ENCODE measurements around the gene PHRF1.

The PHRF1 gene

GRCh38 chr11:575996-576768 is at the start of gene PHRF1:
Gene PHRF1, plus strand, starts transcription at chr11:576470. Its CDS starts 5,043 bp downstream, at chr11:581513.
- Histone ChIP-seq H3K4me1 (ENCODE audit: control insufficient read depth, insufficient read depth, low read length, unreplicated experiment) (peaks cover 34% of the 10 kb centered on the region), H3K27me3 (ENCODE audit: insufficient read depth, low read length) (no peaks in the 10 kb centered on the region), H3K36me3 (ENCODE audit: insufficient read depth, low read length) (no peaks in the 10 kb centered on the region), H3K27ac (ENCODE audit: low read depth, low read length) (peak within 1 kb of the TSS; percentile 94), H3K79me2 (ENCODE audit: control insufficient read depth, insufficient read depth, low read length, unreplicated experiment) (peaks cover 46% of the 10 kb centered on the region), H3K4me3 (ENCODE audit: low read depth, low read length) (peak within 1 kb of the TSS; percentile 97), H2AFZ (ENCODE audit: low read length, unreplicated experiment) (peak within 1 kb of the TSS; percentile 87)

GRCh38 chr11:528166-528814 is 48.0 kb upstream of the PHRF1 start:
- H2AFZ ChIP-seq (ENCODE audit: low read length, unreplicated experiment) = no peak overlapping the region
- no peaks in the 10 kb centered on the region for H3K27me3 ChIP-seq (ENCODE audit: insufficient read depth, low read length)
- H3K27ac ChIP-seq (ENCODE audit: low read depth, low read length) = no peak overlapping the region
- H3K79me2 ChIP-seq (ENCODE audit: control insufficient read depth, insufficient read depth, low read length, unreplicated experiment) = no peaks in the 10 kb centered on the region
- 0 out of 2 replicates have a peak, but pooled peaks cover 3% of the 10 kb centered on the region for H3K36me3 ChIP-seq (ENCODE audit: insufficient read depth, low read length)
- no peaks in the 10 kb centered on the region for H3K4me1 ChIP-seq (ENCODE audit: control insufficient read depth, insufficient read depth, low read length, unreplicated experiment)
- H3K4me3 ChIP-seq (ENCODE audit: low read depth, low read length) = no peak overlapping the region

GRCh38 chr11:528815-529727 is 47.2 kb upstream of the PHRF1 start:
- 0 out of 2 replicates have a peak, but pooled peaks cover 6% of the 10 kb centered on the region for H3K36me3 ChIP-seq (ENCODE audit: insufficient read depth, low read length)
- H2AFZ ChIP-seq (ENCODE audit: low read length, unreplicated experiment) = no peak overlapping the region
- H3K27me3 ChIP-seq (ENCODE audit: insufficient read depth, low read length) = no peaks in the 10 kb centered on the region
- H3K4me1 ChIP-seq (ENCODE audit: control insufficient read depth, insufficient read depth, low read length, unreplicated experiment) = no peaks in the 10 kb centered on the region
- H3K27ac ChIP-seq (ENCODE audit: low read depth, low read length) = no peak overlapping the region
- H3K79me2 ChIP-seq (ENCODE audit: control insufficient read depth, insufficient read depth, low read length, unreplicated experiment) = peaks cover 7% of the 10 kb centered on the region
- no peak overlapping the region for H3K4me3 ChIP-seq (ENCODE audit: low read depth, low read length)

GRCh38 chr11:529728-530411 is 46.4 kb upstream of the PHRF1 start:
- Histone ChIP-seq H3K27ac (ENCODE audit: low read depth, low read length) (no peak overlapping the region), H2AFZ (ENCODE audit: low read length, unreplicated experiment) (no peak overlapping the region), H3K27me3 (ENCODE audit: insufficient read depth, low read length) (no peaks in the 10 kb centered on the region), H3K4me1 (ENCODE audit: control insufficient read depth, insufficient read depth, low read length, unreplicated experiment) (no peaks in the 10 kb centered on the region), H3K79me2 (ENCODE audit: control insufficient read depth, insufficient read depth, low read length, unreplicated experiment) (peaks cover 15% of the 10 kb centered on the region), H3K4me3 (ENCODE audit: low read depth, low read length) (no peak overlapping the region), H3K36me3 (ENCODE audit: insufficient read depth, low read length) (0 out of 2 replicates have a peak, but pooled peaks cover 6% of the 10 kb centered on the region)

GRCh38 chr11:530960-531831 is 45.1 kb upstream of the PHRF1 start:
- H3K36me3 ChIP-seq (ENCODE audit: insufficient read depth, low read length) = 0 out of 2 replicates have a peak, but pooled peaks cover 6% of the 10 kb centered on the region
- no peak overlapping the region for H3K27ac ChIP-seq (ENCODE audit: low read depth, low read length)
- peaks cover 16% of the 10 kb centered on the region for H3K79me2 ChIP-seq (ENCODE audit: control insufficient read depth, insufficient read depth, low read length, unreplicated experiment)
- H3K4me1 ChIP-seq (ENCODE audit: control insufficient read depth, insufficient read depth, low read length, unreplicated experiment) = no peaks in the 10 kb centered on the region
- H2AFZ ChIP-seq (ENCODE audit: low read length, unreplicated experiment) = no peak overlapping the region
- H3K27me3 ChIP-seq (ENCODE audit: insufficient read depth, low read length) = no peaks in the 10 kb centered on the region
- no peak overlapping the region for H3K4me3 ChIP-seq (ENCODE audit: low read depth, low read length)

- no peak overlapping the region for H3K4me3 ChIP-seq (ENCODE audit: low read depth, low read length)
- no peaks in the 10 kb centered on the region for H3K4me1 ChIP-seq (ENCODE audit: control insufficient read depth, insufficient read depth, low read length, unreplicated experiment)
- H2AFZ ChIP-seq (ENCODE audit: low read length, unreplicated experiment) = no peak overlapping the region
- no peaks in the 10 kb centered on the region for H3K27me3 ChIP-seq (ENCODE audit: insufficient read depth, low read length)
- H3K79me2 ChIP-seq (ENCODE audit: control insufficient read depth, insufficient read depth, low read length, unreplicated experiment) = peaks cover 16% of the 10 kb centered on the region
- H3K36me3 ChIP-seq (ENCODE audit: insufficient read depth, low read length) = 0 out of 2 replicates have a peak, but pooled peaks cover 6% of the 10 kb centered on the region
- no peak overlapping the region for H3K27ac ChIP-seq (ENCODE audit: low read depth, low read length)
Measured at GRCh38 chr11:531919-532526, 44.2 kb upstream of the PHRF1 start.

GRCh38 chr11:532527-532985 is 43.7 kb upstream of the PHRF1 start:
- H3K27me3 ChIP-seq (ENCODE audit: insufficient read depth, low read length) = no peaks in the 10 kb centered on the region
- H3K79me2 ChIP-seq (ENCODE audit: control insufficient read depth, insufficient read depth, low read length, unreplicated experiment) = peaks cover 16% of the 10 kb centered on the region
- no peak overlapping the region for H2AFZ ChIP-seq (ENCODE audit: low read length, unreplicated experiment)
- 0 out of 2 replicates have a peak, but pooled peaks cover 6% of the 10 kb centered on the region for H3K36me3 ChIP-seq (ENCODE audit: insufficient read depth, low read length)
- peaks cover 2% of the 10 kb centered on the region for H3K4me1 ChIP-seq (ENCODE audit: control insufficient read depth, insufficient read depth, low read length, unreplicated experiment)
- H3K27ac ChIP-seq (ENCODE audit: low read depth, low read length) = no peak overlapping the region
- H3K4me3 ChIP-seq (ENCODE audit: low read depth, low read length) = no peak overlapping the region

- Histone ChIP-seq H3K27me3 (ENCODE audit: insufficient read depth, low read length) (no peaks in the 10 kb centered on the region), H3K4me1 (ENCODE audit: control insufficient read depth, insufficient read depth, low read length, unreplicated experiment) (peaks cover 7% of the 10 kb centered on the region), H3K27ac (ENCODE audit: low read depth, low read length) (no peak overlapping the region), H3K79me2 (ENCODE audit: control insufficient read depth, insufficient read depth, low read length, unreplicated experiment) (peaks cover 16% of the 10 kb centered on the region), H3K36me3 (ENCODE audit: insufficient read depth, low read length) (0 out of 2 replicates have a peak, but pooled peaks cover 6% of the 10 kb centered on the region), H2AFZ (ENCODE audit: low read length, unreplicated experiment) (no peak overlapping the region), H3K4me3 (ENCODE audit: low read depth, low read length) (no peak overlapping the region)
Measured at GRCh38 chr11:532986-533585, 43.2 kb upstream of the PHRF1 start.

Data from ACC112 (cell line).